GM10248 (cell line): ENCODE data around the gene ISX.

Source experiments
- CTCF ChIA-PET: fragments of 300-600 bp; sonication (Branson Sonifier 250); formaldehyde crosslinking; extraction: SDS; loops from one replicate; lab custom pipeline; 2021; ENCODE audit warnings: antibody characterized with exemption; lab: Yijun Ruan, JAX
- POLR2A ChIA-PET: fragments of 350-650 bp; sonication (Branson Sonifier 250); formaldehyde crosslinking; extraction: SDS; loops from one replicate; lab custom pipeline; 2020; ENCODE audit warnings: antibody characterized with exemption; lab: Yijun Ruan, JAX
- DNase-seq: peaks from one replicate; pipeline ENCODE4 v3.0.0; 2012; ENCODE audit errors: extremely low spot score
- TF ChIP-seq, protein P1 (sequence below): IDR thresholded peaks from 2 replicates; pipeline ENCODE4 v1.5.1; 2012; ENCODE audit warnings: mild to moderate bottlenecking, low read depth; ENCODE audit errors: extremely low read depth, missing control alignments, control extremely low read depth

Gene ISX

DNA sequence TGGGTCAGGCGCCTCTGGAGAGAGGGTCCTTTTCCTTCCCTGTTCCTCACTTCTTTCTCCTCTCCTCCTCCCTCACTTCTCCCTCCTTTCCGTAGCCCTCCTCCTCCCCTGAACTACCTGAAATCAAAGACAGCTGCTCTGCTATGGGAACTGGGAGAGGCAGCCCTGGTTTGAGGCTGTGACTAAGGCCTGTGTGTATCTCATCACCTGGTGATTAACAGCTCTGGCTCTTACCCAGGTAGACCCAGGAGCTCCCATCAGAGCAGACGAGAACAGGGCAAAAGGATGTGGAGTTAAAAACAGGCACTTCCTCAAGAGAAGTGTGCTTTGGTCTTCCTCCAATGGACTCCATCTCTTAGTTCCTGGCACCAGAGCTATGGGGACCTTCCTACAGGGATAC is 5.8 kb downstream of the ISX start:
- ChIA-PET POLR2A (no interaction called here), CTCF (interaction anchor here (1.0 to 1.6 kb wide), 2 partner anchors 20 to 48 kb away, joined by 3 to 4 read pairs; no protein-coding TSS in a partner anchor)
- no peak for DNase-seq
- TF ChIP-seq, protein P1, sequence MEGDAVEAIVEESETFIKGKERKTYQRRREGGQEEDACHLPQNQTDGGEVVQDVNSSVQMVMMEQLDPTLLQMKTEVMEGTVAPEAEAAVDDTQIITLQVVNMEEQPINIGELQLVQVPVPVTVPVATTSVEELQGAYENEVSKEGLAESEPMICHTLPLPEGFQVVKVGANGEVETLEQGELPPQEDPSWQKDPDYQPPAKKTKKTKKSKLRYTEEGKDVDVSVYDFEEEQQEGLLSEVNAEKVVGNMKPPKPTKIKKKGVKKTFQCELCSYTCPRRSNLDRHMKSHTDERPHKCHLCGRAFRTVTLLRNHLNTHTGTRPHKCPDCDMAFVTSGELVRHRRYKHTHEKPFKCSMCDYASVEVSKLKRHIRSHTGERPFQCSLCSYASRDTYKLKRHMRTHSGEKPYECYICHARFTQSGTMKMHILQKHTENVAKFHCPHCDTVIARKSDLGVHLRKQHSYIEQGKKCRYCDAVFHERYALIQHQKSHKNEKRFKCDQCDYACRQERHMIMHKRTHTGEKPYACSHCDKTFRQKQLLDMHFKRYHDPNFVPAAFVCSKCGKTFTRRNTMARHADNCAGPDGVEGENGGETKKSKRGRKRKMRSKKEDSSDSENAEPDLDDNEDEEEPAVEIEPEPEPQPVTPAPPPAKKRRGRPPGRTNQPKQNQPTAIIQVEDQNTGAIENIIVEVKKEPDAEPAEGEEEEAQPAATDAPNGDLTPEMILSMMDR: no peak

DNA sequence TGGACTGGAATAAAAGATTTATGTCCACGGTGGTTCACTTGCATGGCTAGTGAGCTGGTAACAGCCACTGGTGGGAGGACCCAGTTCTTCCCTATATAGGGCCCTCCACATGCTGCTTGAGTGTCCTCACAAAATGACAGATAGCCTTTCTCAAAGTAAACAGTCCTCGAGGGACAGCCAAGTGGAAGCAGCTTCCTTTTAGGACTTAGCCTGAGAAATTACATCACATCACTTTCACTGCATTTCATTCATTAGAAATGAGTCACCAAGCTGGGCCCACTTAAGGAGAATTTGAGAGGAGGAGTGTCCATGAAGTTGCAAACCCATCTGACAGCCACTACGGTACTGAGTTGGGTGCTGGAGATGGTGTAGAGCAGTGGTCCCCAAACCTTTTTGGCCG is 7.0 kb downstream of the ISX start:
- CTCF ChIA-PET: interaction anchor here (0.6 to 1.6 kb wide), 3 partner anchors 18 to 52 kb away, joined by 3 to 4 read pairs (median 3); no protein-coding TSS in a partner anchor
- DNase-seq: no peak
- TF ChIP-seq, protein P1: no peak
- POLR2A ChIA-PET: no interaction called here

DNA sequence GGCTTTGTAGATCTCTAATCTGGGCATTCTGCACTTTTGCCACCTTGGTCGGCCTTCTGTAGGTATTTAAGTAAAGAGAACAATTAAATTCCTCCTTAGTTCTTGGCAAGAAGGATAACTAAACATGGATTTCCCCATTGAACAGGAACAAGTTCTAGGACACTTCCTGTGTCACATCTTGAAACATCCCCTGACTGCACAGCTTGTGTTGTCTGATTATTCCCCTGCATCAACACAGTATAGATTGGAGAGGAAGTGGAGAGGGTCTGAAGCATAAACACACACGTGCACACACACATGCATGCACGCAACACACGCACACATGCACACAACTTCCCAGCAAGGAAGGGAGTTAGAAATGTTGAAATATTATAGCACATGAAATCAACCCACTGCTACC is 8.6 kb downstream of the ISX start:
- ChIA-PET CTCF (interaction anchor here (1.3 to 1.6 kb wide), 2 partner anchors 21 to 50 kb away, joined by 4 read pairs; no protein-coding TSS in a partner anchor), POLR2A (no interaction called here)
- TF ChIP-seq, protein P1: no peak
- DNase-seq: no peak

DNA sequence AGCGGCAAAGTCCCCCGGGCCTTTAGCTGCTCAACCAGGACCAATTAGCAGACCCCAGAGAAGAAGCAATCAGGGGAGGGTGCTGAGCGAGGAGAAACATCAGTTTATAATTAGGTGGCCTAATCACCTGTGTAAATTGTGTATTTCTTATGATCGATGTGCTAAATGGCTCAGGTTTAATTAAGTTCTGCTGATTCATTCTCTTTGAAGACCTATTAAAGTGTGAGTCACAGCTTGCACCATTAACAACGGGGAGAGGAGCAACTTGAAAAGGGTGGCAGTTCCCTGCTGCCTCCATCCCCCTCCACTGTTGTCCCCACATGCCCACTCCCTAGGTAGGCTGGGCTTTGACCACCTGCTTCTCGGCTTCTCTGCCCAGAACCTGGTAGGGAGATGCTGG is 10.7 kb downstream of the ISX start:
- POLR2A ChIA-PET: no interaction called here
- DNase-seq: no peak
- TF ChIP-seq, protein P1: no peak
- CTCF ChIA-PET: interaction anchor here (1.0 to 4.9 kb wide), 3 partner anchors 9 to 74 kb away, joined by 3 to 20 read pairs (median 10); partner anchors contain the start of gene ISX

DNA sequence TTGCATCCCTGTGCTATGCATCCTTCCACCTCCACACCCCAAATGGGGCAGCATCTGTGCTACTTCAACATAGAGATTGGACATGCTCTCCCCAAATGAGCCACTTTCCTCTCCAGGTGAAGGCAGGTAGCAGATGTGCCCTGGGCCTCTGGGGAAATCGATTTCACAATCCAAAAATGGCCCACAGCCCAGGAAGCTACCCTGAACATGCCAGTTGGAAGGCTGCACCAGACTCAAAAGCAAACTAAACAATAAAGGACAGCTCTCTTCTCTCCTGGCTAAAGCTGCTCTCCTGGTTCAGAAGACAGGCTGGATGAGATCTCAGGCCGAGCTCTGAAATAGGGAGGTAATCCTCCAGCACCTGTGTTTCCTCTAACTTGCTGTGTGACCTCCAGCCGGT is 19.7 kb downstream of the ISX start:
- TF ChIP-seq, protein P1: no peak
- POLR2A ChIA-PET: no interaction called here
- no peak for DNase-seq
- CTCF ChIA-PET: interaction anchor here (1.0 to 1.8 kb wide), 5 partner anchors 17 to 65 kb away, joined by 3 to 5 read pairs (median 4); no protein-coding TSS in a partner anchor

DNA sequence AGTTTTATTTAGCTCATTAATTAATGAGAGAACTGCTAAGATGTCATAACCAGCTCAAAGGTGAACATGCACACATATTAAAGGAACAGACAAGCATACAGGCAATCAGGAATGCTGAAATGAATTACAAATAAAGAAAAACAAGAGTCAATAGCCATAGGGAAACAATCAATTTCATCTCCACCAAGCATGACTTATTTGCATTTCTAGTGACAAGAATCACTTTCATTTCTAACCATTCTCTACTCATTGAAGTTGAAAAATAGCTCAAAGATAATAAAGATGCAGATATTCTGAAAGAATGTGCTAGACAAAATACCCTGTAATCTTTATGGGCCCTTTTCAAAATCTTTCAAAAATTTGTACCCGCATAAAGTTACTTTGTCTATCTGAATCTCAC is 23.2 kb downstream of the ISX start:
- CTCF ChIA-PET: interaction anchor here (1.2 kb wide), 1 partner anchor 62 kb away, joined by 3 read pairs; no protein-coding TSS in a partner anchor
- TF ChIP-seq, protein P1: no peak
- POLR2A ChIA-PET: no interaction called here
- DNase-seq: peak; percentile 29
